ENCODE results near the gene RPS6KL1.

RPS6KL1 gene

DNA sequence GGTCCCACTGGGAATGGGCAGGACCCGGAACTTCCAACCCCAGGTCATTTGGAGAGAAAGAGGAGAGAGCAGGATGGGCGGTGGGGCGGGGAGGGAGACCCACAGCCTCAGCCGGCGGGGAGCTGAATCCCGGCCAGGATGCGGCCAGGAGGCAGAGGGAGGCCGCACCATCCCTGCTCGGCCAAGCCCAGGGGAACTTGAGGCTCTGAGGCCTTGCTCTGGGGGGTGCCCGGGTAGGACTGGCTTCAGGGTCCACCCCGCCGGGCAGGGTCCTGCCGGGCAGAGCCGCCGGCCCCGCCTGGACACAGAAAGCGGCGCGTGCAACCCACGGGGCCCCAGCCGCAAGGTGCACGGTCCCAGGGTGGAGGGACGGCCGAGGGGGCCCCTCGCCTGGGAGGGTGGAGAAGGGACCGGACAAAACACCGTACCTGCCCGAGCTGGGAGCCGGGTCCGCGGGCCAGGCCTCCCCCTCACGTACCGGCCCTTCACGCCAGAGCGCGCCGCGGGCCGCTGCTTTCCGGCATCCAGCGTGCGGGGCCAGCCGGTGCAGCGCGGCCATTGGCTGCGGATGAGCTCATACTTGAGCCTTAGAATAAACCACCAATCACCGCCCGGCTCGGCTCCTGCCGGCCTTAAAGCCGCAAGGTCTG, at the start of gene RPS6KL1:
RPS6KL1 (minus strand) TSS at position 509 of the 650 bp plus-strand sequence. CDS start 1,719 bp downstream, outside the sequence.
- DNase-seq, result peak; percentile 91

- no peak for DNase-seq
These were observed 45.8 kb upstream of the RPS6KL1 start for GRCh38 chr14:74968811-74969210.

DNA sequence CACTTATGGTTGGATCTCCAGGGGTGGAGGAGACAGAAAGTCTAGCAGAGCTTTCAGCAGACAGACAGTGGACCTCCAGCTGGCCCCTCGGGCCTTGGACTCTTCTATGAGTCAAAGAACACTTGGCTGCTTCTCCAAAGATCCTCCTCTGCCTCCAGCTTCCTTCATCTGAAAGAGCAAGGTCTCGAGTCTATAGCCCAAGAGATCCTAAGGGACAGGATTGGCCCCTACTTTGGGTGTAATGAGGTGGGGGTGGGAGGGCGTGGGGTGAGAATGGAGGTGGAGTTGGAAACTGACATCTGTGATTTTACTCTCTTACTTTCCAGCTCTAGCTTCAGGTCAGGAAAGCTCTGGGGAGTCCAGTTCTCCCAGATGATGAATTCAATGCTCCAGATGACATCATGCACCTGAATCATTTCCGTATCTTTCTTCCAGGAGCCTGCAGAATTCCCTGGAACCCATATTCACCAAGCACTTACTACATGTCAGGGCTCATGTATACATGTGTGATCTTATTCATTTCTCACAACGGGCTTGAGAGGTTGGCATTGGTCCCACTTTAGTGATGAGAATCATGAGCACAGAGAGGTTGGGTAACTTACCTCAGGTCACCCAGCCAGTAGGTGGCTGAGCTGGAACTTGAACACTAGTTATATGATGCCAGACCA, 42.6 kb upstream of the RPS6KL1 start:
- DNase-seq, result no peak

GRCh38 chr14:74964787-74965485, 41.9 kb upstream of the RPS6KL1 start:
- no peak for DNase-seq

- no peak for DNase-seq
These were observed 40.7 kb upstream of the RPS6KL1 start for GRCh38 chr14:74963705-74964271.

- DNase-seq, result no peak
These were observed 40.2 kb upstream of the RPS6KL1 start for GRCh38 chr14:74963178-74963704.

- DNase-seq, result no peak
These were observed 39.4 kb upstream of the RPS6KL1 start for GRCh38 chr14:74962493-74962892.

DNA sequence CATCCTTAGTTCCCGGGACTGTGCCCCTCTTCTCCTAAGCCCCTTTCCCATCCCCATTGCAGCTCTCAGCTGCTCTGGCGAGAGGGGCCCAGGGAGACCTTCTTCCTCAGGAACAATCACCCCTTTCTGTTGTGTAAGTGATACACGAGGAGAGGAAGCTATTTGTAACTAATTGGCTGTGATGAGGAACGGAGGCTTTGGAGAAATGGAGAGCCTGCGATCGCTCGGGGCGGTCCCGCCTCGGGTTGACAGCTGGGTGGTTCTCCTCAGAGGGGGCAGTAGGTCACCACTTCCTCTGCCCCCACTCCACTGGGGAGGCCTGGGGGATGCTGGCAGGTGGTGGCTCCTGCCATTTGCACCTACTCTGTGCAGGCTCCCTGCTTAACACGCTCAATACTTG, 39.0 kb upstream of the RPS6KL1 start:
- no peak for DNase-seq

DNA sequence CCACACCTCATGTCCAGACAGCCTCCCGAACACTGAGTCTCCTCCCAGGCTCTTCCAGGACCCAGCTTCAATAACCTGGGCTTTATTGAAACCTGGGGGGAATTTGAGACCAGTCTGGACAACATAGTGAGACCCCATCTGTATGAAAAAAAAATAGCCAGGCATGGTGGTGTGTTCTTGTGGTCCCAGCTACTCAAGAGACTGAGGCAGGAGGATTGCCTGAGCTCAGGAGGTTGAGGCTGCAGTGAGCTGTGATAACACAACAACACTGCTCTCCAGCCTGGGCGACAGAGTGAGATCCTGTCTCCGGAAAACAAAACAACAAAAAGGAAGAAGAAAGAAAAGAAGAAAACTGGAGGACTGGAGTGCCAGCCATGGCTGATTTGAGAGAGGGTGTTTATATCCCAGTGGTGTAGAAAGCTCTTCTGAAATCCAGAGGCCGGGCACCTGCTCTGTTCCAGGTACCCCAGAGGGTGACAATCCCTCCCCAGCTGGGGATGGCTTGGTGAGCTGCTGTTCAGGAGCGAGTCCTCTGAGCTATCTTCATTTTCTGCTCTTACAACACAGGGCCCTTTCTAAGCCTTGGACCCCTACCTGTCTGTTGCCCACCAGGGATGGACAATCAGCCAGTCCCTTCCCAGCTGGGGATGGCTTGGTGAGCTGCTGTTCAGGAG, 38.3 kb upstream of the RPS6KL1 start:
- no peak for DNase-seq

DNA sequence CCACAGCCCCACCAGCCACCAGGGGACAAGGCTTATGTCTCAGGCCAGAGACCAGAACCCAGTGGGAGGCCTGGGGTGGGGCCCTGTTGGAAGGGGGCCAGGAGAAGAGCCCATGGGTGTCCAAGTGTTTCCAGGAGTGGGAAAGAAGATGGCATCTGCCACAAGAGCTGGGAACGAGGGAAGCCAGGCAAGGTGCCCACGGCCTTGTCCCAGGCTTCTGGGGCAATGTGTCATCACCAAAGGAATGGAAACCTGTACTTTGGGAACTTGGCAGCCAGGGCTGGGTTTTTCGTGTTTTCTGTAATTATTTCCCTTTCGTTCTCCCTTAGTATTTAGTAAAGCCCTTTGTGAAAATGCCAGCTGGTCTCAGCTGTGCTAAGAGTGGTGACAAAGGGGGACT, 37.7 kb upstream of the RPS6KL1 start:
- no peak for DNase-seq

- no peak for DNase-seq
These were observed 36.6 kb upstream of the RPS6KL1 start for GRCh38 chr14:74959596-74960180.

DNA sequence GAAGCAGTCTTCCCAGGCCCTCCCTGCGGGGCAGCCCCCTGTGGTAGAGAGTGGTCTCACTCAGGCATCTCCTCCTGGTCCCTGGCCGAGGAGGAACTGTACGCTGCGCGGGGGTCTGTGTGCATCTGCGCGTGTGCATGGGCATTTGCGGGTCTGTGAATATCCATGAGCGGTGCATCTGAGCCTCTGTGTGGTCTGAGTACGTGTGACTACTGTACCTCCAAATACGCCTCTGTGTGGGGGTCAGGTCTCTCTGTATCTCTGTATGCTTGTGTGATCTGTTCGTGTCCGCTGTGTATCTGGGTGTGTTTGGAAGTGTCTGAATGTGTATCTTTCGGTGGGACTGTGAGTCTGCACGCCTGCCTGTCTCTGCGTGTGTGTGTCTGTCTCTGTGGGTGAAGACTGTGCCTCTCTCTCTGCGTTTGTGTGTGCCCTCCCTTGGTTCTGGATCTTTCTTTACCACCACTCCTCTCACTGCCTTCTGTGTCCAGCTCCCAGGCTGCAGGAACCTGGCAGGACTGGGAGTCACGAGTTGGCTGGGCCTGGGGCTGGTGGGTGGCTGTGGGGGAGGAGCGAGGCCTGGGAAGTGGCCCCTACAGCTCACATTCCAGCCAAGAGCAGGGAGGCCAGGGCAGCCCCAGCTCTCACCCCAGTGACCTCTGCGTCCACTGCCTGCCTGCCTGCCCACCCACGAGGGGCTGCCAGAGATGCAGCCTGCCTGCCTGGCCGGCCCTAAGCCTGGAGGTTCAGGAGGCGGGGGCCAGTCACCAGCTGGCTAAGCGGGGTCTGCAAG, 33.4 kb upstream of the RPS6KL1 start:
- DNase-seq, result no peak

GRCh38 chr14:74956027-74956279, 32.9 kb upstream of the RPS6KL1 start:
- DNase-seq, result no peak

- DNase-seq, result peak; percentile 79
These were observed 32.4 kb upstream of the RPS6KL1 start, which contains the start of gene PGF for GRCh38 chr14:74955229-74956026. PGF (minus strand) TSS chr14:74955597; CDS start chr14:74955242, 355 bp downstream.

DNA sequence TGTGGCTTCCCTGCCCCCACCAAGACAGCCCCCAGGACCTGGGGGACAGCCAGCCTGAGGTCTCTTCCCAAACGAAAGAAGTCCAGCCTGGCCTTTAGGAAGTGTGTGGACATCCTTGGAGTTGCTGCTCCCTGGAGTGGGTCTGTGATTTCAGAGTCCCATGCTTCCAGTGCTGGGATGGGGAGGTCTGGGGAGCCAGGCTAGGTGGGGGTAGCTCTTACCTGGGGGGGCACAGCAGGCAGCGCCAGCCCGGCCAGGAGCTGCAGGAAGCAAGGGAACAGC, 31.8 kb upstream of the RPS6KL1 start:
- DNase-seq, result no peak

DNA sequence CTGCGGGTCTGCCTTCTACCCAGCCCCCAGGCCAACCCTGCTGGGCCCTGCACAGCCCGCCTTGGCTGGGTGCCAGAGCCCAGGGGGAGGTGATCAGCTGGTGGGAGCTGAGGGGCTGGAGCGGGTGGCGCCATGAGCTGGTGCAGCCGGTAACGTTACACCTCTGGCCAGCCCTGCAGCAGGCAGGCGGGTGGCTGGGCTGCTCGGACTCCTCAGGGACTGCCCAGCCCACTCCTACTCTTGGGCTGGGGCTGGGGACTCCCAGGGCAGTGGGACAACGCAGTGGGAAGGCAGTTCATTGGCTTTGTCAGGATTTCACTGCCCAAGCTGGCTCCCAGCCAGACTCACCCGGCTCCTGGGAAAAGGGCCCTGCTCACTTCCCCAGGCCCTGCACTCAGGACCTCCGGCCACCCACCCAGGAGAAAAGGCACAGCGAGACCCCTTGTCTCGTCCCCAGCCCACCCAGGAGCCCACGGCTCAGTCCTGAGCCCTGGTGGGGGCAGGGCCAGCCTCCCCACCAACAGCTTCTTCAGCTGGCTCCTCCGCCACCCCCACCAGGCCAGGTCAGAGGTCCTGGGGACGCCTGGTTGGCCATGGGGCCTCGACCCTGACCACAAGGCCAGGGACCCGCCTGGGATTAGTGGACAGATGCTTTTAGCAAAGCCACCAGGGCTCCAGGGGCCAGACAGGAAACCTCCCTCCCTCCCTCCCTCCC, 31.3 kb upstream of the RPS6KL1 start:
- peak; percentile 90 for DNase-seq

GRCh38 chr14:74953686-74954085, 30.6 kb upstream of the RPS6KL1 start:
- no peak for DNase-seq

- DNase-seq, result peak; percentile 69
These were observed 29.8 kb upstream of the RPS6KL1 start for GRCh38 chr14:74952697-74953484.

- DNase-seq, result no peak
These were observed 29.2 kb upstream of the RPS6KL1 start for GRCh38 chr14:74952180-74952665.

Data from NCI-H345 (cell line).